Melanocyte of skin (primary cell): Measurements from ENCODE around the gene MAN1A1. TPM values are rescaled to one million over a fixed set of nuclear protein-coding genes. Genes with fewer than 3 reads are reported as not detected.

Experiments used
- small RNA-seq, 2 donors: library from RNA; depleted of rRNA; stranded (forward); fragments of <200 nt; gene quantifications; one replicate each; pipeline ENCODE3, GENCODE V24; 2012
- total RNA-seq, 2 donors: library from RNA; depleted of rRNA; stranded (reverse); fragments of >200 nt; gene quantifications; 2 replicates each; pipeline ENCODE4 v1.2.3, GENCODE V29; 2012

Gene MAN1A1
- 1 to 10 TPM in 1 of 2 donors, under 1 TPM in 1; 1.00 to 3.1 TPM for total RNA-seq

GRCh38 chr6:119349361-119350201 is at the start of gene MAN1A1:
Gene MAN1A1, minus strand, starts transcription at chr6:119349761. Its CDS starts 696 bp downstream, at chr6:119349065.

Small RNAs within 50 kb of the gene (small RNA-seq; reads per million reads assigned to genes)
- gene AL022722.2 (0 reads per million in 2 donors), gene RNU6-194P (0 reads per million in 2 donors)
